IMR-90 (cell line): Measurements from ENCODE around the gene SEMA4B. TPM values are rescaled to one million over a fixed set of nuclear protein-coding genes. Genes with fewer than 3 reads are reported as not detected.

Experiments used
- ATAC-seq: fragments of 200-7000 bp; cut with Tn5 transposase; 2 replicates; pipeline ENCODE4 v1.9.1; 2020; ENCODE audit warnings: low read depth, mild to moderate bottlenecking, moderate library complexity
- BruUV-seq: library from RNA; stranded (reverse); fragments of 400-500 nt; replicated peaks from 2 replicates; lab custom pipeline; 2021; lab: Mats Ljungman, UMichigan
- CTCF ChIA-PET: fragments of 300-600 bp; formaldehyde crosslinking; extraction: SDS; loops from one replicate; lab custom pipeline; 2021; ENCODE audit warnings: antibody characterized with exemption; lab: Yijun Ruan, JAX
- POLR2A ChIA-PET: fragments of 300-600 bp; sonication (Branson Sonifier 250); formaldehyde crosslinking; loops from one replicate; lab custom pipeline; 2022; ENCODE audit warnings: antibody characterized with exemption; ENCODE audit not compliant: unreplicated experiment; lab: Charles Lee
- DNase-seq: peaks from one replicate; pipeline ENCODE4 v3.0.0; 2013
- H2AFZ ChIP-seq: replicated peaks from 2 replicates; pipeline ENCODE3; 2013; ENCODE audit warnings: low read length, mild to moderate bottlenecking; ENCODE audit not compliant: poor library complexity
- H2AK5ac ChIP-seq: 2 replicates; pipeline ENCODE4 v1.6.1; 2013; ENCODE audit warnings: low read depth, low read length, inconsistent platforms
- H2AK9ac ChIP-seq: replicated peaks from 2 replicates; pipeline ENCODE3; 2013; ENCODE audit warnings: mild to moderate bottlenecking, low read depth, low read length, moderate library complexity; ENCODE audit not compliant: poor library complexity
- H2BK120ac ChIP-seq: 2 replicates; pipeline ENCODE4 v1.6.1; 2013; ENCODE audit warnings: low read depth, low read length, inconsistent platforms
- H2BK15ac ChIP-seq: 3 replicates; pipeline ENCODE4 v1.6.1; 2013; ENCODE audit warnings: low read depth, low read length, inconsistent platforms
- H2BK20ac ChIP-seq: 2 replicates; pipeline ENCODE4 v1.6.1; 2013; ENCODE audit warnings: low read depth, mild to moderate bottlenecking, inconsistent platforms, low read length, moderate library complexity
- H2BK5ac ChIP-seq: 2 replicates; pipeline ENCODE4 v1.6.1; 2013; ENCODE audit warnings: mild to moderate bottlenecking, low read depth, low read length, inconsistent platforms; ENCODE audit not compliant: poor library complexity, severe bottlenecking
- H3K14ac ChIP-seq: replicated peaks from 2 replicates; pipeline ENCODE4 v1.6.1; 2013; ENCODE audit warnings: low read depth, low read length, inconsistent platforms
- H3K18ac ChIP-seq: 2 replicates; pipeline ENCODE4 v1.6.1; 2013; ENCODE audit warnings: low read depth, low read length, control low read depth
- H3K23ac ChIP-seq: 2 replicates; pipeline ENCODE4 v1.6.1; 2013; ENCODE audit warnings: low read depth, low read length, inconsistent platforms
- H3K27ac ChIP-seq: 2 replicates; pipeline ENCODE4 v1.5.1; 2013; ENCODE audit warnings: mild to moderate bottlenecking, control low read depth, low read length; ENCODE audit not compliant: insufficient read depth
- H3K27me3 ChIP-seq: 2 replicates; pipeline ENCODE4 v1.6.1; 2013; ENCODE audit warnings: low read length; ENCODE audit not compliant: control insufficient read depth, insufficient read depth
- H3K36me3 ChIP-seq: 2 replicates; pipeline ENCODE4 v1.6.1; 2013; ENCODE audit warnings: low read length, mixed read lengths; ENCODE audit not compliant: control insufficient read depth, insufficient read depth
- H3K4ac ChIP-seq: 2 replicates; pipeline ENCODE4 v1.6.1; 2013; ENCODE audit warnings: low read depth, low read length, inconsistent platforms
- H3K4me1 ChIP-seq: 2 replicates; pipeline ENCODE4 v1.6.1; 2013; ENCODE audit warnings: low read length, mixed read lengths; ENCODE audit not compliant: control insufficient read depth, insufficient read depth
- H3K4me2 ChIP-seq: 2 replicates; pipeline ENCODE4 v1.6.1; 2013; ENCODE audit warnings: low read depth, mild to moderate bottlenecking, control low read depth, low read length, moderate library complexity
- H3K4me3 ChIP-seq: 2 replicates; pipeline ENCODE4 v1.5.1; 2013; ENCODE audit warnings: low read depth, mild to moderate bottlenecking, control low read depth, low read length, moderate library complexity; ENCODE audit not compliant: insufficient read depth
- H3K56ac ChIP-seq: 2 replicates; pipeline ENCODE4 v1.6.1; 2013; ENCODE audit warnings: low read length, inconsistent platforms; ENCODE audit not compliant: insufficient read depth; ENCODE audit errors: extremely low read depth
- H3K79me1 ChIP-seq, 2 experiments: 2 replicates each; pipeline ENCODE4 v1.6.1; 2013; ENCODE audit warnings: low read length in 2 of 2, inconsistent platforms in 1 of 2, low read depth in 1 of 2
- H3K9ac ChIP-seq: 2 replicates; pipeline ENCODE4 v1.6.1; 2013; ENCODE audit warnings: low read depth, low read length, control low read depth
- H3K9me1 ChIP-seq: 2 replicates; pipeline ENCODE4 v1.6.1; 2013; ENCODE audit warnings: low read length, inconsistent platforms; ENCODE audit not compliant: insufficient read depth
- H3K9me3 ChIP-seq: 2 replicates; pipeline ENCODE4 v1.6.1; 2013; ENCODE audit warnings: low read length; ENCODE audit not compliant: control insufficient read depth, insufficient read depth
- H4K20me1 ChIP-seq: 2 replicates; pipeline ENCODE4 v1.6.1; 2013; ENCODE audit warnings: low read length, inconsistent platforms; ENCODE audit not compliant: insufficient read depth
- H4K5ac ChIP-seq: 2 replicates; pipeline ENCODE4 v1.6.1; 2013; ENCODE audit warnings: mild to moderate bottlenecking, low read depth, low read length, control low read depth
- H4K8ac ChIP-seq, 2 experiments: 2 replicates each; pipeline ENCODE4 v1.6.1; 2013; ENCODE audit warnings: low read depth in 2 of 2, low read length in 2 of 2, control low read depth in 1 of 2, inconsistent platforms in 1 of 2
- H4K91ac ChIP-seq: 2 replicates; pipeline ENCODE4 v1.6.1; 2013; ENCODE audit warnings: low read depth, low read length, inconsistent platforms; ENCODE audit not compliant: insufficient read depth
- BHLHE40 ChIP-seq: fragments of 150-350 bp; IDR thresholded peaks from 2 replicates; pipeline ENCODE4 v1.6.1; 2016; ENCODE audit warnings: mild to moderate bottlenecking, low read depth, low read length
- ELK1 ChIP-seq: fragments of 150-350 bp; IDR thresholded peaks from 2 replicates; pipeline ENCODE4 v1.6.1; 2016; ENCODE audit warnings: low read depth, mild to moderate bottlenecking, low read length, moderate library complexity, borderline replicate concordance
- FOS ChIP-seq: fragments of 150-350 bp; IDR thresholded peaks from 2 replicates; pipeline ENCODE4 v1.6.1; 2016; ENCODE audit warnings: low read depth, low read length
- MAFK ChIP-seq: IDR thresholded peaks from 2 replicates; pipeline ENCODE4 v1.6.1; 2012; ENCODE audit warnings: low read depth, low read length, improper control_type of control experiment
- MAZ ChIP-seq: IDR thresholded peaks from 2 replicates; pipeline ENCODE4 v1.6.1; 2012; ENCODE audit warnings: low read depth, mild to moderate bottlenecking, low read length, improper control_type of control experiment, moderate library complexity, borderline replicate concordance
- MXI1 ChIP-seq: IDR thresholded peaks from 2 replicates; pipeline ENCODE4 v1.6.1; 2012; ENCODE audit warnings: low read depth, mild to moderate bottlenecking, low read length, moderate library complexity, borderline replicate concordance
- NFE2L2 ChIP-seq: fragments of 150-350 bp; IDR thresholded peaks from 2 replicates; pipeline ENCODE4 v1.6.1; 2016; ENCODE audit warnings: low read depth, mild to moderate bottlenecking, low read length
- RAD21 ChIP-seq: IDR thresholded peaks from 2 replicates; pipeline ENCODE4 v1.6.1; 2012; ENCODE audit warnings: low read length, improper control_type of control experiment
- RFX5 ChIP-seq: IDR thresholded peaks from 2 replicates; pipeline ENCODE4 v1.8.0; 2012; ENCODE audit warnings: low read depth, mild to moderate bottlenecking, low read length, moderate library complexity
- SMC3 ChIP-seq: fragments of 150-350 bp; IDR thresholded peaks from 2 replicates; pipeline ENCODE4 v1.6.1; 2016; ENCODE audit warnings: low read depth, mild to moderate bottlenecking, antibody characterized with exemption, low read length, moderate library complexity
- WGBS, 2 experiments: methylation state at CpG; one replicate each; pipeline versions ENCODE4 v1.1.5 to v1.1.7; 2013; ENCODE audit warnings: missing lambda C conversion rate in 2 of 2; ENCODE audit not compliant: insufficient read length in 1 of 2; ENCODE audit errors: extremely low coverage in 2 of 2; 5-methylcytosine and 5-hydroxymethylcytosine counted together
- dilution Hi-C: fragments of 300-500 bp; cut with HindIII; formaldehyde crosslinking; loops from one replicate; pipeline ENCODE4 v1.14.3; 2018; ENCODE audit warnings: low sequenced_read_pairs; ENCODE audit not compliant: unreplicated experiment
- in situ Hi-C: fragments of 300-500 bp; cut with MboI; formaldehyde crosslinking; loops from 3 replicates; pipeline ENCODE4 v1.14.3; 2019; ENCODE audit warnings: low sequenced_read_pairs, inconsistent platforms, mixed read lengths
- intact Hi-C: fragments of 100-400 bp; cut with micrococcal nuclease; formaldehyde crosslinking; loops from 2 replicates; pipeline ENCODE4 v1.10.0; 2022
- polyA plus RNA-seq, 3 experiments: library from polyadenylated mRNA; depleted of rRNA; stranded (reverse); fragments of >200 nt; gene quantifications; 2 replicates each; pipeline ENCODE4 v1.2.3, GENCODE V29; 2012; ENCODE audit warnings: low replicate concordance in 1 of 3
- total RNA-seq: library from RNA; depleted of rRNA; stranded (reverse); fragments of >200 nt; gene quantifications from 2 replicates; pipeline ENCODE4 v1.2.3, GENCODE V29; 2012

Gene SEMA4B
- total and polyA plus RNA-seq, 2 of the 4 experiments (the other 2 are of a cell fraction) = 5.0 to 22.5 TPM

- H4K8ac ChIP-seq = no peak overlapping the region
- ChIA-PET POLR2A (no interaction called here), CTCF (no interaction called here)
- no peaks in the 10 kb centered on the region for H3K9me3 ChIP-seq
- dilution Hi-C loops (no loop called here), in situ Hi-C loops (no loop called here), intact Hi-C loops (no loop called here)
- no peak for ATAC-seq
- H3K4me2 ChIP-seq = no peak overlapping the region
- H3K36me3 ChIP-seq = no peaks in the 10 kb centered on the region
- H3K27me3 ChIP-seq = no peaks in the 10 kb centered on the region
- no peak overlapping the region for H2AK9ac ChIP-seq
- no peak for DNase-seq
- H2AK5ac ChIP-seq = no peak overlapping the region
- no peak overlapping the region for H3K9ac ChIP-seq
- H4K5ac ChIP-seq = no peak overlapping the region
- peaks cover 20% of the 10 kb centered on the region for H3K4me1 ChIP-seq
- H3K79me1 ChIP-seq = peaks cover 0 to 12% of the 10 kb centered on the region in 2 experiments; a peak in 2 of 4 replicates
- H3K23ac ChIP-seq = no peak overlapping the region
- BruUV-seq = no TSS peak
- no peak overlapping the region for H3K4ac ChIP-seq
- WGBS, 2 experiments = 86% methylated on average over 5 of the region's 8 CpGs; no CpG with 5 or more reads in 1 of the 2 experiments
- no peak overlapping the region for H2BK5ac ChIP-seq
- H2BK120ac ChIP-seq = no peak overlapping the region
- H3K18ac ChIP-seq = no peak overlapping the region
- H2BK15ac ChIP-seq = no peak overlapping the region
- no peak overlapping the region for H2BK20ac ChIP-seq
- H4K91ac ChIP-seq = no peak overlapping the region
- H3K4me3 ChIP-seq = no peak overlapping the region
- peaks cover 11% of the 10 kb centered on the region for H3K9me1 ChIP-seq
- H4K20me1 ChIP-seq = no peaks in the 10 kb centered on the region
- no peak for TF ChIP-seq MAFK
- no peak for TF ChIP-seq ELK1
- no peak for TF ChIP-seq FOS
- no peak for TF ChIP-seq BHLHE40
- no peak for TF ChIP-seq MAZ
- TF ChIP-seq MXI1 = no peak
- TF ChIP-seq NFE2L2 = no peak
- no peak for TF ChIP-seq RFX5
- TF ChIP-seq RAD21 = no peak
- no peak for TF ChIP-seq SMC3
- no peak overlapping the region for H3K56ac ChIP-seq
- H3K27ac ChIP-seq = no peak overlapping the region
- no peak overlapping the region for H2AFZ ChIP-seq
- H3K14ac ChIP-seq = no peak overlapping the region
Observed at GRCh38 chr15:90188914-90189748, 12.0 kb upstream of the SEMA4B start.
